ENCODE data around the gene PLXNA4. TPM values are rescaled to one million over a fixed set of nuclear protein-coding genes. Genes with fewer than 3 reads are reported as not detected.

Gene PLXNA4
- total RNA-seq, 1 experiment from 2014 or later, result 1.0 TPM

GRCh38 chr7:132450188-132450587, 126.1 kb downstream of the PLXNA4 start:
- BruUV-seq (replicated peaks), result no TSS peak
- POLR2A ChIA-PET (ENCODE audit: unreplicated experiment), result no interaction called here
- Histone ChIP-seq H3K79me2 (ENCODE audit: low read depth) (no peaks in the 10 kb centered on the region), H3K27me3 (ENCODE audit: insufficient read depth, low read depth) (peaks cover 40% of the 10 kb centered on the region), H3F3A (ENCODE audit: insufficient read depth, low read depth) (no peaks in the 10 kb centered on the region), H3K27ac (no peak overlapping the region), H3K9me3 (ENCODE audit: insufficient read depth, low read depth) (peaks cover 4% of the 10 kb centered on the region; the same call in 1 of the 2 replicates), H3K4me3 (no peak overlapping the region), H2AFZ (no peak overlapping the region), H3K9me2 (ENCODE audit: insufficient read depth) (no peaks in the 10 kb centered on the region), H3K4me2 (no peak overlapping the region), H3K36me3 (ENCODE audit: low read depth) (no peaks in the 10 kb centered on the region), H3K4me1 (replicated peaks; ENCODE audit: insufficient read depth) (no peaks in the 10 kb centered on the region), H4K20me1 (ENCODE audit: insufficient read depth) (no peaks in the 10 kb centered on the region)
- TF ChIP-seq EZH2 (IDR thresholded peaks at IDR 0.05; ENCODE audit: low read depth), result no peak
- TF ChIP-seq, protein P1, sequence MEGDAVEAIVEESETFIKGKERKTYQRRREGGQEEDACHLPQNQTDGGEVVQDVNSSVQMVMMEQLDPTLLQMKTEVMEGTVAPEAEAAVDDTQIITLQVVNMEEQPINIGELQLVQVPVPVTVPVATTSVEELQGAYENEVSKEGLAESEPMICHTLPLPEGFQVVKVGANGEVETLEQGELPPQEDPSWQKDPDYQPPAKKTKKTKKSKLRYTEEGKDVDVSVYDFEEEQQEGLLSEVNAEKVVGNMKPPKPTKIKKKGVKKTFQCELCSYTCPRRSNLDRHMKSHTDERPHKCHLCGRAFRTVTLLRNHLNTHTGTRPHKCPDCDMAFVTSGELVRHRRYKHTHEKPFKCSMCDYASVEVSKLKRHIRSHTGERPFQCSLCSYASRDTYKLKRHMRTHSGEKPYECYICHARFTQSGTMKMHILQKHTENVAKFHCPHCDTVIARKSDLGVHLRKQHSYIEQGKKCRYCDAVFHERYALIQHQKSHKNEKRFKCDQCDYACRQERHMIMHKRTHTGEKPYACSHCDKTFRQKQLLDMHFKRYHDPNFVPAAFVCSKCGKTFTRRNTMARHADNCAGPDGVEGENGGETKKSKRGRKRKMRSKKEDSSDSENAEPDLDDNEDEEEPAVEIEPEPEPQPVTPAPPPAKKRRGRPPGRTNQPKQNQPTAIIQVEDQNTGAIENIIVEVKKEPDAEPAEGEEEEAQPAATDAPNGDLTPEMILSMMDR (conservative IDR thresholded peaks at IDR 0.05), result no peak
- no peak for DNase-seq
- CTCF ChIA-PET, result no interaction called here
- intact Hi-C loops (cut with micrococcal nuclease; ENCODE audit: unreplicated experiment), result no loop called here

DNA sequence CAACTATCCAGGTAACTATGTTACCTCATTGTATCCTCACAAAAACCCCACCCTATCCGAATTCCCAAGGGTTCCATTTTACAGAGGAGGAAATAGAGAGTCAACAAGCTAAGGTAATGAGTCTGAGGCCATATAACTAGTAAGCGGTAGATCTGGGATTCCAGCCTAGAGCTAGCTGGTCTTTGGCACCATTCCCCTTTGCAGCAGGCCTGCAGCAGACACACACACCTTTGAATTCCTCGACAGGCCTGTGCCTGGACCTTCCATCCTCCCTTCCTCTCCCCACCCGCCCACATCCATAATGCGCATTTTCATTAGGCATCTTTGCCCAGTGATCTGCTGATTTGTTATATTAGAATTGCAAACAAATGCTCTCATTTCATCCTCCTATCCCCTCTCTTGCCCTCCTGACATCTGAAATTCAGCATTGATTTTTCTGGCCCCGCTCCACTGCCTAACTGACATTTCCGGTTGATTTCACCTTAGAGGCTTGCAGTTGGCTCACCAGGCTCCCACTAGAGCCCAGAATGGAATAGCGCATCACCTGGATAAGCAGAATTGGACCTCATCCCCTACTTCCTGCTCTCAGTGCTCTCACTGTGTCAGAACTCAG, 129.5 kb downstream of the PLXNA4 start:
- TF ChIP-seq EZH2 (IDR thresholded peaks at IDR 0.05; ENCODE audit: low read depth), result no peak
- TF ChIP-seq, protein P1 (conservative IDR thresholded peaks at IDR 0.05), result no peak
- no peak overlapping the region for H3K4me2 ChIP-seq
- no peak overlapping the region for H3K4me3 ChIP-seq
- ChIA-PET POLR2A (ENCODE audit: unreplicated experiment) (no interaction called here), CTCF (no interaction called here)
- intact Hi-C loops (cut with micrococcal nuclease; ENCODE audit: unreplicated experiment), result no loop called here
- no peak for DNase-seq
- BruUV-seq (replicated peaks), result no TSS peak
- peaks cover 48% of the 10 kb centered on the region for H3K27me3 ChIP-seq (ENCODE audit: insufficient read depth, low read depth)
- H3K9me3 ChIP-seq (ENCODE audit: insufficient read depth, low read depth), result peaks cover 4% of the 10 kb centered on the region; the same call in 1 of the 2 replicates
- H3K79me2 ChIP-seq (ENCODE audit: low read depth), result no peaks in the 10 kb centered on the region
- H3K36me3 ChIP-seq (ENCODE audit: low read depth), result no peaks in the 10 kb centered on the region
- no peak overlapping the region for H2AFZ ChIP-seq
- no peak overlapping the region for H3K27ac ChIP-seq
- no peaks in the 10 kb centered on the region for H3K4me1 ChIP-seq (replicated peaks; ENCODE audit: insufficient read depth)
- no peaks in the 10 kb centered on the region for H3K9me2 ChIP-seq (ENCODE audit: insufficient read depth)
- H4K20me1 ChIP-seq (ENCODE audit: insufficient read depth), result no peaks in the 10 kb centered on the region
- H3F3A ChIP-seq (ENCODE audit: insufficient read depth, low read depth), result no peaks in the 10 kb centered on the region

GRCh38 chr7:132446260-132446659, 130.0 kb downstream of the PLXNA4 start:
- ChIA-PET POLR2A (ENCODE audit: unreplicated experiment) (no interaction called here), CTCF (no interaction called here)
- intact Hi-C loops (cut with micrococcal nuclease; ENCODE audit: unreplicated experiment), result no loop called here
- Histone ChIP-seq H3K4me2 (no peak overlapping the region), H3K9me2 (ENCODE audit: insufficient read depth) (no peaks in the 10 kb centered on the region), H3K79me2 (ENCODE audit: low read depth) (no peaks in the 10 kb centered on the region), H3K4me1 (replicated peaks; ENCODE audit: insufficient read depth) (no peaks in the 10 kb centered on the region), H3F3A (ENCODE audit: insufficient read depth, low read depth) (no peaks in the 10 kb centered on the region), H3K27ac (no peak overlapping the region), H3K36me3 (ENCODE audit: low read depth) (no peaks in the 10 kb centered on the region), H3K9me3 (ENCODE audit: insufficient read depth, low read depth) (peaks cover 4% of the 10 kb centered on the region; the same call in 1 of the 2 replicates), H3K4me3 (no peak overlapping the region), H4K20me1 (ENCODE audit: insufficient read depth) (no peaks in the 10 kb centered on the region), H2AFZ (no peak overlapping the region), H3K27me3 (ENCODE audit: insufficient read depth, low read depth) (peaks cover 52% of the 10 kb centered on the region)
- TF ChIP-seq, protein P1 (conservative IDR thresholded peaks at IDR 0.05), result no peak
- no peak for TF ChIP-seq EZH2 (IDR thresholded peaks at IDR 0.05; ENCODE audit: low read depth)
- BruUV-seq (replicated peaks), result no TSS peak
- DNase-seq, result no peak

Data from PC-9 (cell line).